Endothelial cell of umbilical vein (primary cell): Measurements from ENCODE around the gene PITPNM3. TPM values are rescaled to one million over a fixed set of nuclear protein-coding genes. Genes with fewer than 3 reads are reported as not detected.

Experiments used
- BruUV-seq: library from RNA; stranded (reverse); fragments of 400-500 nt; replicated peaks from 2 replicates; lab custom pipeline; 2021; lab: Mats Ljungman, UMichigan
- CTCF ChIA-PET: fragments of 300-600, 350-600 bp; sonication (Branson Sonifier 250); formaldehyde crosslinking; loops from one replicate; lab custom pipeline; 2021; ENCODE audit warnings: antibody characterized with exemption, inconsistent platforms; lab: Charles Lee
- POLR2A ChIA-PET: fragments of 300-600, 350-600 bp; sonication (Branson Sonifier 250); formaldehyde crosslinking; loops from one replicate; lab custom pipeline; 2021; ENCODE audit warnings: antibody characterized with exemption, inconsistent platforms; lab: Charles Lee
- DNase-seq: peaks from one replicate; pipeline ENCODE4 v3.0.0-alpha.2; 2011; ENCODE audit warnings: low read depth, low spot score
- FAIRE-seq: peaks from 2 replicates; lab custom pipeline; 2011; peaks lifted over from hg19 to GRCh38; lab: Jason Lieb, UNC
- H2AFZ ChIP-seq: 2 replicates; pipeline ENCODE4 v1.6.0; 2012; ENCODE audit warnings: low read depth, low read length, control low read depth, inconsistent platforms
- H3K27ac ChIP-seq: 2 replicates; pipeline ENCODE4 v1.5.1; 2011; ENCODE audit warnings: low read depth, mild to moderate bottlenecking, control low read depth, low read length, moderate library complexity; ENCODE audit not compliant: insufficient read depth
- H3K27me3 ChIP-seq, 2 experiments: 2 replicates each; pipeline versions ENCODE4 v1.6.0 to v1.6.1; 2011; ENCODE audit warnings: low read length in 2 of 2, mixed read lengths in 1 of 2; ENCODE audit not compliant: control insufficient read depth in 2 of 2, insufficient read depth in 2 of 2
- H3K36me3 ChIP-seq, 2 experiments: 2 replicates in 1 of 2; 3 replicates in 1 of 2; pipeline ENCODE4 v1.5.1; 2011; ENCODE audit warnings: low read length in 2 of 2, mild to moderate bottlenecking in 1 of 2, moderate library complexity in 1 of 2; ENCODE audit not compliant: control insufficient read depth in 2 of 2, insufficient read depth in 2 of 2; ENCODE audit errors: extremely low read depth in 1 of 2
- H3K4me1 ChIP-seq: 3 replicates; pipeline ENCODE4 v1.5.1; 2011; ENCODE audit warnings: mild to moderate bottlenecking, low read length; ENCODE audit not compliant: control insufficient read depth, insufficient read depth; ENCODE audit errors: extremely low read depth
- H3K4me2 ChIP-seq: 2 replicates; pipeline ENCODE4 v1.6.1; 2011; ENCODE audit warnings: low read length, control low read depth, mixed read lengths; ENCODE audit not compliant: insufficient read depth
- H3K4me3 ChIP-seq, 3 experiments: fragments of 200-600 bp in 1 of 3; sonication (generic), shearing (Covaris generic) in 1 of 3; replicated peaks in 1 of 3; 2 replicates each; pipeline ENCODE4 v1.5.1; 2011 to 2016; ENCODE audit warnings: control low read depth in 3 of 3, low read length in 3 of 3, mild to moderate bottlenecking in 2 of 3, inconsistent platforms in 1 of 3, low read depth in 1 of 3, moderate library complexity in 1 of 3; ENCODE audit not compliant: insufficient read depth in 1 of 3
- H3K79me2 ChIP-seq: 2 replicates; pipeline ENCODE4 v1.6.0; 2012; ENCODE audit warnings: low read length, inconsistent platforms; ENCODE audit not compliant: control insufficient read depth, insufficient read depth
- H3K9ac ChIP-seq: replicated peaks from 2 replicates; pipeline ENCODE3; 2011; ENCODE audit warnings: low read length, control low read depth; ENCODE audit not compliant: insufficient read depth; ENCODE audit errors: extremely low read depth
- H3K9me1 ChIP-seq: replicated peaks from 3 replicates; pipeline ENCODE4 v1.6.0; 2011; ENCODE audit warnings: mild to moderate bottlenecking, low read length; ENCODE audit not compliant: control insufficient read depth, insufficient read depth; ENCODE audit errors: extremely low read depth
- H3K9me3 ChIP-seq: replicated peaks from 2 replicates; pipeline ENCODE4 v1.5.1; 2012; ENCODE audit warnings: low read length, inconsistent platforms; ENCODE audit not compliant: control insufficient read depth, insufficient read depth
- H4K20me1 ChIP-seq: replicated peaks from 2 replicates; pipeline ENCODE3; 2011; ENCODE audit warnings: mild to moderate bottlenecking, low read length; ENCODE audit not compliant: control insufficient read depth, insufficient read depth; ENCODE audit errors: extremely low read depth
- CTCF ChIP-seq, 2 donors: IDR thresholded peaks; 1 replicate in 1 of 2; 2 replicates in 1 of 2; pipeline ENCODE4 v1.5.1; 2011; ENCODE audit warnings: low read length in 2 of 2, mild to moderate bottlenecking in 2 of 2, moderate library complexity in 2 of 2, control low read depth in 1 of 2, inconsistent platforms in 1 of 2, low read depth in 1 of 2; ENCODE audit not compliant: insufficient read depth in 1 of 2; ENCODE audit errors: extremely low read depth in 1 of 2
- EZH2 ChIP-seq: IDR thresholded peaks from 2 replicates; pipeline ENCODE4 v1.6.1; 2012; ENCODE audit warnings: borderline replicate concordance, low read depth, mild to moderate bottlenecking, moderate library complexity, low read length, inconsistent platforms; ENCODE audit not compliant: severe bottlenecking
- FOS ChIP-seq: IDR thresholded peaks from 2 replicates; pipeline ENCODE4 v1.6.1; 2011; ENCODE audit warnings: mild to moderate bottlenecking, low read length, moderate library complexity, borderline replicate concordance; ENCODE audit not compliant: insufficient read depth
- GATA2 ChIP-seq: IDR thresholded peaks from 2 replicates; pipeline ENCODE4 v1.7.0; 2011; ENCODE audit warnings: low read depth, mild to moderate bottlenecking, moderate library complexity, mixed read lengths, low read length; ENCODE audit not compliant: insufficient read length, insufficient read depth
- JUN ChIP-seq: IDR thresholded peaks from 2 replicates; pipeline ENCODE4 v1.6.1; 2011; ENCODE audit warnings: borderline replicate concordance, low read depth; ENCODE audit not compliant: insufficient read length, insufficient read depth
- MAX ChIP-seq: IDR thresholded peaks from 2 replicates; pipeline ENCODE4 v1.6.1; 2011; ENCODE audit not compliant: insufficient read depth, insufficient read length
- MYC ChIP-seq: IDR thresholded peaks from one replicate; pipeline ENCODE4 v1.6.1; 2011; ENCODE audit warnings: mild to moderate bottlenecking, low read depth, low read length
- POLR2A ChIP-seq: IDR thresholded peaks from 2 replicates; pipeline ENCODE4 v1.6.1; 2012; ENCODE audit warnings: low read depth, mild to moderate bottlenecking, control low read depth, low read length
- POLR2AphosphoS5 ChIP-seq: IDR thresholded peaks from 2 replicates; pipeline ENCODE4 v1.6.1; 2012; ENCODE audit warnings: low read depth, mild to moderate bottlenecking, control low read depth, low read length, moderate library complexity; ENCODE audit not compliant: insufficient read depth
- dilution Hi-C: fragments of 300-500 bp; cut with MboI; formaldehyde crosslinking; loops from one replicate; pipeline ENCODE4 v1.15.0; 2019; ENCODE audit warnings: low sequenced_read_pairs; ENCODE audit not compliant: extremely low pct_ligation_motif_present
- intact Hi-C: fragments of 100-400 bp; cut with micrococcal nuclease; formaldehyde crosslinking; loops from one replicate; pipeline ENCODE4 v1.10.0; 2022
- polyA plus RNA-seq, 4 experiments: library from polyadenylated mRNA; depleted of rRNA in 3 of 4; stranded (reverse) in 3 of 4; unstranded in 1 of 4; fragments of >200 nt; gene quantifications; 2 replicates each; pipeline versions ENCODE4 v1.2.1 to v1.2.3, GENCODE V29; 2011 to 2012; ENCODE audit warnings: missing spikeins in 1 of 4
- total RNA-seq: library from RNA; stranded (reverse); gene quantifications from 2 replicates; pipeline ENCODE4 v1.2.3, GENCODE V29; 2021

The PITPNM3 gene
- total and polyA plus RNA-seq, 2 donors (not counting 3 experiments of a cell fraction or from before 2014, with no cell fraction given) = 1.0 to 1.9 TPM

DNA sequence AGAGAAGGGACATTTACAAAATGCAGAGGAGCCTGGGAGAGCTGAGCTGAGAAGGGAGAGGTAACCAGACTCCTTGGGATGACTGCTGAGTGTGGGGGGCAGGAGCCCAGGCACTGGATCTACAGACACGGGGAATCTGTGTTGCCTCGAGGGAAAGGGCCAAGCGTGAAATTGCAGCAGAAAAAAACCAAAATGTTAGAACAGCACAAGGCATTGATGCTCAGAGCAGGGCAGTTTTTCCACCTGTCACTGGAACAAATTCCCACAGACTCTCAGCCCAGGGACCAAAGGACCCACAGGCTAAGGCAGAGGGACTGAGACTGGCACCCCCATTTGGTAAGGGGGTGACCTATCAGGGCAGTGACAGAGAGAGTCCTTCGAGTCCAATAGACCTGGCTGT, 2.0 kb downstream of the PITPNM3 start:
- no peak for FAIRE-seq

DNA sequence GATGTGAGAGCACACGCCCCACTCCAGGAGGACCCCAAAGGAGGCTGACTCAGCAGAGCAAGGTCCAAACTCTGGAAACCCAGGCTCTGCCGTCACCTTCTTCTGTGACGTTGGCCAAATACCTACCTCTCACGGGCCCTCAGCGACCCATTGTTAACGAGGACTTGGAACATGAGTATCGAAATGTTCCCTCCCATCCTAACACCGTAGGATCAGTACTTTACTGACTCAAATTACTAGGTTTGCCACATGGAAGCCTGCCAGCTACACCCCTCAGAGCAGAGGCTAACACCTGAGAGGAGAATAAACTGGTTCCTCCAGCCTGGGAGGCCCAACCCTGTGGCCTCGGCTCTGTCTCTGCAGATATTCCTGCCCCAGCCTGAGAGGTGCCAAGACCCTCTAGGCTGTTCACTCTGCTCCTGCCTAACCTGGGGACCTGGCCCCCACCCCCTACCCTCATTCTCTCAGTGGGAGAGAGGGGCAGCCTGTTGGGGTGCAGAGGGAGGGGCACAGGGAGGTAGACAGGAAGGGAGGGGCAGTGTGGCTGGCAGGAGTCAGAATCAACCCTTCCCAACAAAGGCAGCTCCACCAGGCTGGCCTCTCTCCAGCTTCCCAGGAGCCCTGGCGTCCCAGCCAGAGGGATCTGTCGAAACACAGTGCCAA, 4.4 kb downstream of the PITPNM3 start:
- FAIRE-seq = no peak
- BruUV-seq = no TSS peak
- no peaks in the 10 kb centered on the region for H3K9me1 ChIP-seq

More for the DNA sequence above, 2.0 kb downstream of the PITPNM3 start:
- no TSS peak for BruUV-seq
- H3K27me3 ChIP-seq = peaks cover 9 to 18% of the 10 kb centered on the region in 2 experiments
- no peak overlapping the region for H3K9ac ChIP-seq
- no peak overlapping the region for H3K27ac ChIP-seq
- dilution Hi-C loops (no loop called here), intact Hi-C loops (no loop called here)
- no peaks in the 10 kb centered on the region for H3K9me3 ChIP-seq
- no peak overlapping the region for H2AFZ ChIP-seq
- H3K4me1 ChIP-seq = peaks cover 3% of the 10 kb centered on the region
- DNase-seq = no peak
- POLR2A ChIA-PET = no interaction called here
- no peaks in the 10 kb centered on the region for H3K9me1 ChIP-seq
- CTCF ChIA-PET = interaction anchor here (3.7 kb wide), 1 partner anchor 82 kb away, joined by 29 read pairs; no protein-coding TSS in a partner anchor
- no peaks in the 10 kb centered on the region for H3K36me3 ChIP-seq
- no peak overlapping the region for H3K4me3 ChIP-seq
- no peak for TF ChIP-seq JUN
- H4K20me1 ChIP-seq = no peaks in the 10 kb centered on the region
- H3K79me2 ChIP-seq = no peaks in the 10 kb centered on the region
- no peak overlapping the region for H3K4me2 ChIP-seq

More for the DNA sequence above, 4.4 kb downstream of the PITPNM3 start:
- Histone ChIP-seq H3K27ac (no peak overlapping the region), H3K4me3 (no peak overlapping the region), H3K79me2 (no peaks in the 10 kb centered on the region), H3K4me1 (peaks cover 3% of the 10 kb centered on the region), H3K36me3 (no peaks in the 10 kb centered on the region), H3K4me2 (no peak overlapping the region), H3K9me3 (no peaks in the 10 kb centered on the region), H3K27me3 (peaks cover 9 to 18% of the 10 kb centered on the region in 2 experiments), H3K9ac (no peak overlapping the region), H4K20me1 (no peaks in the 10 kb centered on the region), H2AFZ (no peak overlapping the region)
- CTCF ChIA-PET = no interaction called here
- dilution Hi-C loops = no loop called here
- TF ChIP-seq CTCF (IDR thresholded peaks at IDR 0.05; ENCODE audit: extremely low read depth in 1 of 2, insufficient read depth in 1 of 2, low read depth in 1 of 2, low read length in 2 of 2) (no peak), POLR2A (no peak), GATA2 (no peak), POLR2AphosphoS5 (no peak), MAX (no peak), MYC (no peak), FOS (no peak), EZH2 (no peak), JUN (no peak)
- intact Hi-C loops = no loop called here
- POLR2A ChIA-PET = no interaction called here
- no peak for DNase-seq
